Right atrium auricular region (tissue), 2 donors: ENCODE data around the gene SHROOM2. TPM values are rescaled to one million over a fixed set of nuclear protein-coding genes. Genes with fewer than 3 reads are reported as not detected.

Experiments
- DNase-seq: peaks from one replicate; pipeline ENCODE4 v3.0.0-alpha.2; 2019; ENCODE audit warnings: low spot score
- H3K27ac ChIP-seq, 2 donors: fragments of 200-600 bp; sonication (generic); 1 replicate in 1 of 2; 2 replicates in 1 of 2; pipeline ENCODE4 v1.5.1; 2016 to 2019
- H3K27me3 ChIP-seq, 2 donors: fragments of 200-600 bp; sonication (generic); one replicate each; pipeline versions ENCODE4 v1.5.1 to v1.6.0; 2017 to 2019
- H3K36me3 ChIP-seq: fragments of 200-600 bp; sonication (generic); one replicate; pipeline ENCODE4 v1.5.1; 2016
- H3K4me1 ChIP-seq, 2 donors: fragments of 200-600 bp; sonication (generic); one replicate each; pipeline versions ENCODE4 v1.5.1 to v1.6.0; 2017 to 2019
- H3K4me3 ChIP-seq, 2 donors: fragments of 200-600 bp; sonication (generic); 1 replicate in 1 of 2; 2 replicates in 1 of 2; pipeline ENCODE4 v1.5.1; 2017 to 2019; ENCODE audit warnings: mild to moderate bottlenecking in 1 of 2, moderate library complexity in 1 of 2
- H3K9me3 ChIP-seq, 2 donors: fragments of 200-600 bp; sonication (generic); one replicate each; pipeline ENCODE4 v1.5.1; 2019
- CTCF ChIP-seq, 2 donors: fragments of 200-600 bp; sonication (generic); IDR thresholded peaks; one replicate each; pipeline ENCODE4 v1.5.1; 2019; ENCODE audit warnings: antibody characterized with exemption in 2 of 2
- total RNA-seq, 2 donors: library from RNA; depleted of rRNA; stranded (reverse); fragments of >200 nt; gene quantifications; one replicate each; pipeline ENCODE4 v1.1.0, GENCODE V29; 2016

SHROOM2 gene
- total RNA-seq, 2 donors from 2014 or later, result 2.7 to 6.4 TPM

- DNase-seq, result no peak
- Histone ChIP-seq H3K27ac (no peak overlapping the region), H3K36me3 (no peaks in the 10 kb centered on the region), H3K4me1 (no peaks in the 10 kb centered on the region), H3K27me3 (no peaks in the 10 kb centered on the region), H3K9me3 (no peaks in the 10 kb centered on the region), H3K4me3 (no peak overlapping the region)
- no peak for TF ChIP-seq CTCF (IDR thresholded peaks at IDR 0.05)
These were observed 74.6 kb downstream of the SHROOM2 start for GRCh38 chrX:9860826-9861225.

- Histone ChIP-seq H3K27ac (no peak overlapping the region), H3K36me3 (no peaks in the 10 kb centered on the region), H3K27me3 (no peaks in the 10 kb centered on the region), H3K9me3 (no peaks in the 10 kb centered on the region), H3K4me1 (no peaks in the 10 kb centered on the region), H3K4me3 (no peak overlapping the region)
- TF ChIP-seq CTCF (IDR thresholded peaks at IDR 0.05), result no peak
- no peak for DNase-seq
These were observed 75.5 kb downstream of the SHROOM2 start for GRCh38 chrX:9861711-9862110.

- Histone ChIP-seq H3K4me1 (no peaks in the 10 kb centered on the region), H3K27me3 (no peaks in the 10 kb centered on the region), H3K4me3 (no peak overlapping the region), H3K36me3 (no peaks in the 10 kb centered on the region), H3K27ac (no peak overlapping the region), H3K9me3 (no peaks in the 10 kb centered on the region)
- TF ChIP-seq CTCF (IDR thresholded peaks at IDR 0.05), result no peak
- DNase-seq, result no peak
These were observed 76.3 kb downstream of the SHROOM2 start for GRCh38 chrX:9862525-9862924.

- Histone ChIP-seq H3K9me3 (no peaks in the 10 kb centered on the region), H3K27me3 (no peaks in the 10 kb centered on the region), H3K27ac (no peak overlapping the region), H3K36me3 (no peaks in the 10 kb centered on the region), H3K4me3 (no peak overlapping the region), H3K4me1 (no peaks in the 10 kb centered on the region)
- no peak for DNase-seq
- no peak for TF ChIP-seq CTCF (IDR thresholded peaks at IDR 0.05)
These were observed 76.7 kb downstream of the SHROOM2 start for GRCh38 chrX:9862953-9863352.

GRCh38 chrX:9864011-9864410 lies 77.8 kb downstream of the SHROOM2 start:
- Histone ChIP-seq H3K27me3 (no peaks in the 10 kb centered on the region), H3K4me3 (no peak overlapping the region), H3K9me3 (no peaks in the 10 kb centered on the region), H3K27ac (no peak overlapping the region), H3K4me1 (no peaks in the 10 kb centered on the region), H3K36me3 (no peaks in the 10 kb centered on the region)
- DNase-seq, result no peak
- no peak for TF ChIP-seq CTCF (IDR thresholded peaks at IDR 0.05)

GRCh38 chrX:9865804-9866472 lies 79.7 kb downstream of the SHROOM2 start:
- no peak for TF ChIP-seq CTCF (IDR thresholded peaks at IDR 0.05)
- Histone ChIP-seq H3K9me3 (no peaks in the 10 kb centered on the region), H3K36me3 (no peaks in the 10 kb centered on the region), H3K27ac (no peak overlapping the region), H3K4me1 (no peaks in the 10 kb centered on the region), H3K4me3 (no peak overlapping the region), H3K27me3 (no peaks in the 10 kb centered on the region)
- DNase-seq, result no peak
